ENCODE data around the gene SEMA4F.

The SEMA4F gene

GRCh38 chr2:74682501-74682900, 28.5 kb downstream of the SEMA4F start:
- Histone ChIP-seq H3K27ac (no peak overlapping the region), H3K36me3 (peaks cover 12 to 38% (median 24%) of the 10 kb centered on the region in 3 donors), H3K9me3 (no peaks in the 10 kb centered on the region), H3K4me1 (no peaks in the 10 kb centered on the region), H3K27me3 (no peaks in the 10 kb centered on the region), H3K4me3 (no peak overlapping the region)
- TF ChIP-seq, protein P1, sequence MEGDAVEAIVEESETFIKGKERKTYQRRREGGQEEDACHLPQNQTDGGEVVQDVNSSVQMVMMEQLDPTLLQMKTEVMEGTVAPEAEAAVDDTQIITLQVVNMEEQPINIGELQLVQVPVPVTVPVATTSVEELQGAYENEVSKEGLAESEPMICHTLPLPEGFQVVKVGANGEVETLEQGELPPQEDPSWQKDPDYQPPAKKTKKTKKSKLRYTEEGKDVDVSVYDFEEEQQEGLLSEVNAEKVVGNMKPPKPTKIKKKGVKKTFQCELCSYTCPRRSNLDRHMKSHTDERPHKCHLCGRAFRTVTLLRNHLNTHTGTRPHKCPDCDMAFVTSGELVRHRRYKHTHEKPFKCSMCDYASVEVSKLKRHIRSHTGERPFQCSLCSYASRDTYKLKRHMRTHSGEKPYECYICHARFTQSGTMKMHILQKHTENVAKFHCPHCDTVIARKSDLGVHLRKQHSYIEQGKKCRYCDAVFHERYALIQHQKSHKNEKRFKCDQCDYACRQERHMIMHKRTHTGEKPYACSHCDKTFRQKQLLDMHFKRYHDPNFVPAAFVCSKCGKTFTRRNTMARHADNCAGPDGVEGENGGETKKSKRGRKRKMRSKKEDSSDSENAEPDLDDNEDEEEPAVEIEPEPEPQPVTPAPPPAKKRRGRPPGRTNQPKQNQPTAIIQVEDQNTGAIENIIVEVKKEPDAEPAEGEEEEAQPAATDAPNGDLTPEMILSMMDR (IDR thresholded peaks at IDR 0.05), result no peak
- intact Hi-C loops (cut with DNase I; ENCODE audit: low total_unique reads), result no loop called here
- no peak for DNase-seq

GRCh38 chr2:74685408-74685807, 31.4 kb downstream of the SEMA4F start:
- DNase-seq, result no peak
- Histone ChIP-seq H3K4me1 (no peaks in the 10 kb centered on the region), H3K9me3 (no peaks in the 10 kb centered on the region), H3K27me3 (no peaks in the 10 kb centered on the region), H3K27ac (no peak overlapping the region), H3K4me3 (no peak overlapping the region), H3K36me3 (peaks cover under 1 to 14% (median 2%) of the 10 kb centered on the region in 3 donors)
- intact Hi-C loops (cut with DNase I; ENCODE audit: low total_unique reads), result no loop called here
- TF ChIP-seq, protein P1 (IDR thresholded peaks at IDR 0.05), result no peak

- intact Hi-C loops (cut with DNase I; ENCODE audit: low total_unique reads), result no loop called here
- no peak overlapping the region for H3K4me3 ChIP-seq
- H3K36me3 ChIP-seq, result no peaks in the 10 kb centered on the region
- H3K27ac ChIP-seq, result no peak overlapping the region
- no peaks in the 10 kb centered on the region for H3K27me3 ChIP-seq
- no peaks in the 10 kb centered on the region for H3K9me3 ChIP-seq
- H3K4me1 ChIP-seq, result no peaks in the 10 kb centered on the region
- TF ChIP-seq, protein P1 (IDR thresholded peaks at IDR 0.05), result no peak
- DNase-seq, result no peak
Observed at GRCh38 chr2:74688881-74689280, 34.8 kb downstream of the SEMA4F start.

DNA sequence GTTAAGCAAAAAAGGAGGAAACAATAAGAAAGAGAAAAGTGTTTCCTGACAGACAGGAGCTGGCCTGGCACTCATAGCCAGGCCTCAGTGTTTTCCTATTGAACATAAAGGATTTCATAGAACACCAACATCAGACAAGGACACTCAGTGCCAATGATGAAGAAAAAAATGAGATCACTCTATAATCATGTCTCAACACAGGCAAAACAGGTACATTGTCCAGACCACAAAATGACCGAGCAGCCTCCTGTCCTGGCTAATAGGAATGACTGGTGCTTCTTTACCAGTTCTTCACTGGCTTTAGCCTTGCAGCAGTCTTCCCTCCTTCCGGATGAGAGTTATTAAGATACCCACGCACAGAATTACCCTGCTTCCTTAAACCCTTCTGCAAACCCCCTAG, 35.6 kb downstream of the SEMA4F start:
- intact Hi-C loops (cut with DNase I; ENCODE audit: low total_unique reads), result loop anchor here (2.0 kb wide), 1 partner anchor 183 kb away; no protein-coding TSS in a partner anchor
- Histone ChIP-seq H3K4me3 (no peak overlapping the region), H3K36me3 (no peaks in the 10 kb centered on the region), H3K27me3 (no peaks in the 10 kb centered on the region), H3K9me3 (no peaks in the 10 kb centered on the region), H3K4me1 (no peaks in the 10 kb centered on the region), H3K27ac (no peak overlapping the region)
- TF ChIP-seq, protein P1 (IDR thresholded peaks at IDR 0.05), result no peak
- no peak for DNase-seq

DNA sequence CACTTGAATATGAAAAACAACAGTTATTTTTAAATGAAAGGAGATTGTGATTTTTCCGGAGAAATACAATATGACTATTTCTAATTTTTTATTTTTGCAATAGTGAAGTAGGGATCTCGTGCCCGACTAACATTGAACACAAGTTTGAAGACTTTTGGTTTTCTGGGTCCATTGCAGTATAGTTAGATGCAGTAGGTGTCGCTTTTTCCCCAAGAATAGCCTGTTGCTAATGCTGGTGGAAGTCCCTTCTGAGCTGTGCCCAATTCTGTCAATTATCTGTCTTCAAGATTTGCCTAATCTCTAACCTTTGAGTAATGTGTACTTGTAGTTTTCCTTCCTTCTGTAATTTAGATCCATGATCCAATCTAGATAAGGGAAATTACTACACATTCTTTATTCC, 36.5 kb downstream of the SEMA4F start:
- Histone ChIP-seq H3K9me3 (no peaks in the 10 kb centered on the region), H3K27ac (no peak overlapping the region), H3K36me3 (no peaks in the 10 kb centered on the region), H3K4me1 (no peaks in the 10 kb centered on the region), H3K4me3 (no peak overlapping the region), H3K27me3 (no peaks in the 10 kb centered on the region)
- intact Hi-C loops (cut with DNase I; ENCODE audit: low total_unique reads), result loop anchor here (2.0 kb wide), 1 partner anchor 182 kb away; no protein-coding TSS in a partner anchor
- DNase-seq, result no peak
- TF ChIP-seq, protein P1 (IDR thresholded peaks at IDR 0.05), result peak; percentile 51 to 61

- no peaks in the 10 kb centered on the region for H3K9me3 ChIP-seq
- TF ChIP-seq, protein P1 (IDR thresholded peaks at IDR 0.05), result no peak
- intact Hi-C loops (cut with DNase I; ENCODE audit: low total_unique reads), result loop anchor here (2.0 kb wide), 1 partner anchor 181 kb away; no protein-coding TSS in a partner anchor
Observed at GRCh38 chr2:74691929-74692328, 37.9 kb downstream of the SEMA4F start.

More at GRCh38 chr2:74691929-74692328, 37.9 kb downstream of the SEMA4F start:
- H3K36me3 ChIP-seq, result no peaks in the 10 kb centered on the region
- no peaks in the 10 kb centered on the region for H3K27me3 ChIP-seq
- DNase-seq, result no peak
- no peaks in the 10 kb centered on the region for H3K4me1 ChIP-seq
- H3K27ac ChIP-seq, result no peak overlapping the region
- no peak overlapping the region for H3K4me3 ChIP-seq

All from tibial artery (tissue), 4 donors.